ENCODE data around the gene EMC8.

DNA sequence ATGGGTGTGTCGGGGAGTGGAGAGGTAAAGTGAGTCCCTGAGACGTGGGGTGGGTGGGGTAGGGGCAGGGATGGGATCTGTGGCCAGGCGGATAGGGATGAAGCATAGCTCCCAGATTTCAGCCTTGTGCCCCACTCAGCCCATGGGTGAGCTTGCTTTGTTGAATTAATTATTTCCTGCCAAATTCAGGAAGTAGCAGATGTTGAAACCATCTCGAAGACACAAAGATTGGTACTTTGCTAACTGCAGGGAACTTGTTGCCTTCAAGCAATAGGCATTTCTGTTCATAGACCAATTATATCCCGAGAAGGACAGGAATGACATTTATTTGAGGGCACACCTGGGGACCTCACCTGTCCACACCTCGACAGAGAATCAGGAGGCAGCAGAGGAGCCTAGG is 37.5 kb downstream of the EMC8 start:
- TF ChIP-seq CTCF (IDR thresholded peaks at IDR 0.05) (no peak), POLR2A (IDR thresholded peaks at IDR 0.05) (no peak)

All from uterus (tissue), 2 donors.